CMK (cell line): ENCODE data around the gene KCNH2.
A peak's percentile ranks its signal among the peaks of the same experiment; 100 is the strongest.

Experiments
- DNase-seq: peaks from one replicate; pipeline ENCODE4 v3.0.0-alpha.2; 2010; ENCODE audit warnings: low read depth

KCNH2 gene

DNA sequence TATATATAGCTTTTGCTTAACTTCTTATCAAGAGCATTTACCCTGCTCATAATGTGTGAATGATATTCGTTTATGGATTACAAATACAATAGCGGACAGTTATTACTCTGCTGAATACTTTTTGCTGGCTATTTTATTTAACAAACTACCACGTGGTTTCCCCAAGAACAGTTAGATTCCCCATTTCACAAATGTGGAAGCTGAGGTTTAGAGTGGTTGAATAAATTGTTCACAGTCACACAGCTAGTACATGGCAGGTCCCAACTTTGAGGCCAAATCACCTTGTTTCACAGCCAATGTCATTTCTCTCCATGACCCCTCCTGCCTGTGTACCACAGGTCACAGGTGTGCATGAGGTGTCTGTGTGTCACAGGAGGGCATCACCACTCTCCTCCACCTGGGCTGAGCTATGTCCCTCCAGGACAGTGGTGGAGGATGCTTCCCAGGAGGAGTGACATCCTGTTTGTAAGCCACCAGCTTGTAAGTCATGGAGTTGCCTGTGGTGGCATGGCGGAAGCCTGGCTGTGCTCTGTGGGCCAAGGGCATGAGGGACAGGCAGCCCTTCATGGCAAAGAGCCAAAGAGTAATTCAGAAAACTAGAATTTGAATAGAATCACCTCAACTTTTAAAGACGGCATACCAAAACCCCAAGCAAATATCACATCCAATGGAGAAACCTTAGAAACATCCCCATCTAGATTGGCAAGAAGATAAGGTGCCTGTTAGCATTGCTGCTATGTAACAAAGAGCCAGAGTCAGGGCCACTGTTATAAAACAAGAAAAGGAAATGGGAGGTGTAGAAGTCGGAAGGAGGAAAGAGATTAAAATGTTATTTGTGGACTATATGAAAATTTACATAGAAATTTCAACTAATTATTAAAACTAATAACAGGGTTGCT lies 73.9 kb downstream of the KCNH2 start:
- DNase-seq = no peak

DNA sequence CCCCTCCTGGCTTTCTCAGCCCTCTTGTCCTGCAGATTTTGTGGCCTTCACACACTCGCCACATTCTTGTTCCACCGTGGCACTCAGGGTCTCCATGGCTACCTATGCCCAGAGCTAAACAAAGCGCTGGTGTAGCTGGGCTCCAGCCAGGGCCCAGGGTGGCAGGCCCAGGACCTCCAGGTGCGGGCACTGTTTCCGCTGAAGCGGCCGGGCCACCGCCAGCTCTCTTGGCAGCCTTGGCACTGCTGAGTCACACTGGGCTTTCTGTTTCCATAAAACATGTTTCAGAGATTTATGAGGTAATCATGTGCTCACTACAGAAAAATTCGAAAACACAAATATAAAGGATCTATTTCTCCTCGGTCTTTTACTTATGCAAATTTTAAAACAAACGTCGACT lies 74.5 kb downstream of the KCNH2 start:
- DNase-seq = no peak

DNA sequence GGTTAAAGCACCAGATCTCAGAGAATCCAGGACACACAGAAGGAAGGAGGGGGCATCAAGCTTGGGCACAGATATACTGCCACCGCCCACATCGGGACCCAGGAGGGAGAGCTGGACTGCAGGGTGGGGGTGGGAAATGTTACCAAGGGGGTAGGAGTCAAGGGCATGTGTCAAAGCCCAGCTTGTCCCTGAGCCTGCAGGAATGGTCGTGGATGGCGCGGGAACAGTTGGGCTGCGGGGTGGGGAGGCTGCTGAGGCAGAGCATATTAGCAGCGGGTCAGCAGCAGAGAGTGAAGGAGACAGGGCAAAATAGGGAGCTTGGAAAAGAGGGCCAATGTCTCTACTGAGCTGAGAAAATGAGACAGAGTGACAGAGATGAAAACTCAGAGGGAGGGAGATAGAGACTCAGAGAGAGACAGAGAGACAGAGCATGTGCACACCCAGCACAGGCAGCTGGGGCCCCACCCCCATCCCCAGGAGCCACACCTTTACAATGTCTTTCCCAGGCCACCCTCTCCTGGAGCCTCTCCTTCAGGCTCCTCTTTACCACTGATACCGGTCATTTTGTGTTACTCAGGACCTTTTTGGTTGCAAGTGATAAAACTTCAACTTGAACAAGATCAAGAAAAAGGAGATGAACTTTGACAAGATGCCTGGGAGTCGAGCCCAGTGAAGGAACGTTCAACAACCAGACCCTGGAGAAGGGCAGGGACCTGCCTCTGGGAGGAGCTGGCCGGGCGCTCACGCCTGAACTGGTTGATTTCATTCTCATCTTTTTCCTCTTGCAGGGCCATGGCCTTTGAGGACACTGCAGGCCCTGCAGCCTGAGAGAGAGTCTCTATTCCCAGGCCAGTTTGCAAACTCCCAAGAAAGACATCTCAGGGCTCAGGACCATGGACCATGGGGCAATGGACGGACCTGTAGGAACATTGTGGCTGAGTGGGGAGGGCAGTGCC lies 75.8 kb downstream of the KCNH2 start:
- no peak for DNase-seq

DNA sequence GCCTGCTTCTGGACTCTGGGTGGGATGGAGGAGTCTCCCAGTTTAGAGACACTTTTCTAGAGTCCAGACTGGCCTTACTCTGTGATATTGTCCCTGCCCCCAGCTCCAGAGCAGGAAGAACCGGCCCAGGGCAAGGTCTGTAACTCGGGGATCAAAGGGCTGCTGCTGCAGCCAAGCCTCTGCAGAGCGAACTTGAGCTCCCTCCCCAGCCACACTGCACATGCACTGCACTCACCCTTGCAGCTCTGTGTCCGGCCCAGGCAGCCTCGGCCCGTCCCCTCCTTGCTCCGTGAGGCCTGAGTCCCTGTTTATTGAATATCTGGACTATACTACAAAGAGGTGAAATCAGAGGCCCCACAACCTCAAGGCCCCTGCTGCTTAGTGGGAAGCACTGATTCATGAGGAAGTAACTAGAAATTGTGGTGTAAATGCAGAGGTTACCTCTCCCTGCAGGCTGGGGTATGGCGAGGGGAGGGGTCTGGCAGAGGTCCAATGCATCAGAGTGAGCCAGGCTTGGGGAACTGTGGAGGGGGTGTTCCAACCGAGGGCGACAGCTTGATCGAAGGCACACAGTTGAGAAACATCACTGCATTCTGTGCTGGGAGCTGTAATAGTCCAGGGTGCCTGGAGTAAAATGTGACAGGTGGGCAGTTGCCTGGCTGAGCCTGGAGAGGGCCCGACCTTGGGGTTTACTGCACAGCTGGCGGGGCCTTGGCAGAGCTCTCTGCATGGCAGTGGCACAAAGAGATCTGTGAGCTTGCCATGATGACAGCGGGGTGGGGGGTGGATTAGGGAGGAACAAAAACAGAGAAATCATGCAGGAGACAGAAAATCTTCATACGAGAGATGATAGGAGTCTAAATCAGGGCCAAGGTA lies 76.7 kb downstream of the KCNH2 start:
- no peak for DNase-seq

DNA sequence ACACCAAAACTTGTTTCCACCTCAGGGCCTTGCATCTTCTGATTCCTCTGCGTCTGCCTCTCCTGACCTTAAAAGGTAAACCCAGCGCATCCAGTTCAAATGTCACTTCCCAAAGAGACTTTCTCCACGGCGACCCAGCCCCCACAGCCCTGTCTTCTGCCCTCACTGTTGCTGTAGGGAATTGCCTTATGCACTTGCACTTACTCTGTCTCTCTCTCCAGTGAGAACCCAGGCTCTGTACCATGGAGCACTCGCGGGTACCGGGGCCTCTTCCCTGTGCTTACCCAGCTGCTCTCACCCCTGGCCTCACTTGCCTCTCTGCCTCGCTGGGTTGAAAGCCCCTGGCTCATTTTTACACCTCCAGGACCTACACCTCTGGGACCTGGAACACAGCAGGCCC lies 77.4 kb downstream of the KCNH2 start:
- no peak for DNase-seq

DNA sequence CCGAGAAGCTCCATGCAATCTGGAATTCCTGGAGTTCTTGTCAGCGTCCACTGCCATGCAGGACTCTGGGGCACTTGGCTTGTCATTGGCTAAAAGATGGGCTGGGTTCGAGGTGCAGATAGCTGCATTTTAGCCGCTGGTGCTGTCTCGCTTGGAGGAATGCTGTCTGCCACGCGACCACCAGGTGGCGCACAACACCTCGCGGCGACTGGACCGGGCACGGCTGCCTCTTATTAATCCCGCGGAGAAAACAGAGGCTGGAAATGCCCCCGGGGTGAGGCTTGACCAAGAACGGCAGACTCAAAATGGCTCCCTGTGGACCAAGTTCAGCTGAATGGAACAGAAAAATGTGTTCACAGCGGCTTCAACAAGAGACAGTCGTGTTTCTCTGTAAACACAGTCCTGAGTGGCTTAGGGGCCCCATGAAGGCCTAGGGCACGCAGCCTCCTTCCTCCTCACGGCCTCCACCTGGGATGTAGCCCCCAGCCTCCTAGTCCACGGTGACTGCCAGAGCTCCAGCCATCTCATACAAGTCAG lies 79.6 kb downstream of the KCNH2 start:
- peak; percentile 32 for DNase-seq

DNA sequence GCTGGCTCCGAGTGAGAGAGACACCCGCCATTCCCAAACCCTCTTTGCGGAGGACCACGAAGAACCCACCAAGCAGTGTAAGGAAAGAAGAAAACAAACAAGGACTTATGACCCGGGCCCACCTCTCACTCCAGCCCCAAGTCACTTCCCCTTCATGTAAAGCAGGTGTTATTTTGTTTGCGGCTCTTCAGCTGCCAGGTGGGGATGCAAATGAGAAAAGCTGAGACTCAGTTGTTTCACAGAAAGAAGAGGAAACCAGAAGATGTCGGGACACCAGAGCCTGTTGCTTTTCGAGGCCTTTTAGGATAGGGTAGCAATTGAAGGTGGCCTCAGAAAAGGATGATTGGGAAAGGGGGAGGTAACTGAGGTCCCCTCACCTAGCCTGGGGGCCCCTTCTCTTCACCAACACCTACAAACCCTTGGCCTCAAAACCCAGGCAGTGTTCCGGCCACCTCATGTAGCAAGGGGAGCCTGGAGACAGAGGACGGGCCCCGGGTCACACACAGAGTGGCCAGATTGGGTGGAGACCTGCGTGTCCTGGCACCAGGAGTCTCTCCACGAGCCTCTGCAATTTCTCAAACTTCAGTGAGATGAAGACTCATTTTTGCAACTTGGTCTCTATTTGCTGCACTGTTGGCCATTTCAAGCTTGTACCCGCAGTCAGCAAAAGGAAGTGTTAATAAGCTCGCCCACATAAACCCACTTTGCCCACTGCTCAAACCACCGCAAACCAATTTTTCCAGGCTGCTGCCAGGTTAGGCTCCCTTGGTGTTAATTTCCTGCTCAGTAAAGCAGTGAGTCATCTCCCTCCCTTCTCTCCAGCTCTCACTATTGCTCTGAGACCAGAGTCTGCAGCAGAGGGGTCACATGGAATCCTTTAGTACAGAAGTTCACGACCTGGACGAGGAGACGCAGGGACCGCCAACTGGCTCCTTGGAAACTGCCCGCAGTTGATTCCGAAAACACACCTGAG lies 80.3 kb downstream of the KCNH2 start:
- no peak for DNase-seq

DNA sequence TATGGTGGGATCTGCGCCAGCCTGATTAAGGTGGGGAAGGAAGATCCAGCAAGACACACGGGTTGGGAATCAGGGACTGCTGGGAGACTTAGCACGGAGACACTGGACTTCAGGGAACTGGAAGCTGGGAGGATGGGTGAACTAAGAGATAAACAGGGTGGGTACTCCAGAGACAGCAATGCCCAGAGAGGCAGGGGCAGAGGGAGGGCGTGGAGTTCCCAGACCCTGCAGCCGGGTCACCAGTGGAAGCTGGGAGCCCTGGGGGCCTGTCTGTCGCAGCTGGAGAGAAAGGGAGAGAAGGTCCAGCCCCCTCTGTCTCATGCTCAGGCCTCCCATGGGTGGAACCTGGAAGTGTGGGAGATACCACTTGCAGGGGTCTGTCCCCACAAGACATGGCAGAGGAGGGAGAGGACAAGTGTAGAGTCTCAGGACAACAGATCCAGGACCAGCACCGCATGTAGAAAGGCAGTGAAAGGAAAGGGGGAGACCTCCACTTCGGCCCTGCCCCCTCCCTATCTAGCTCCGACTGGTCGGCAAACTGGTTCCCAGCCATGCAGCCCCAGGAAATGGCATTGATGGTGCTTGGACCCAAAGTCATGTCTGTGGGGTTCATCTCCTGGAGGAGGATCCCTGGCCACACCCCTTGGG lies 81.4 kb downstream of the KCNH2 start:
- no peak for DNase-seq

DNA sequence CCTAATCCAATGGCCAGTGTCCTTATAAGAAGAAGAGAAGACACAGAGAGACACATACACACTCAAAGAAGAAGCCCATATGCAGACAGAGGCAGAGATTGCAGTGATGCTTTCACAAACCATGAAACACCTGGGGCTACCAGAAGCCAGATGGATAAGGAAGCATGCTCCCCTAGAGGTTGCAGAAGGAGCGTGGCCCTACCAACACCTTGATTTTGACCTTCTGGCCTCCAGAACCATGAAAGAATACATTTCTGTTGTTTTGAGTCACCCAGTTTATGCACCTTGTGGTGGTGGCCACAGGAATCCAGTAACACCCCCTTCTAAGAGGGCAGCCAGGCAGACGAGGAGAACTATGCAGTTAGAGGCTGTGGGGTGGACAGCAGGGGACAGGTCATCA lies 82.3 kb downstream of the KCNH2 start:
- no peak for DNase-seq
